ENCODE data around the gene CTNNA3.

The CTNNA3 gene

DNA sequence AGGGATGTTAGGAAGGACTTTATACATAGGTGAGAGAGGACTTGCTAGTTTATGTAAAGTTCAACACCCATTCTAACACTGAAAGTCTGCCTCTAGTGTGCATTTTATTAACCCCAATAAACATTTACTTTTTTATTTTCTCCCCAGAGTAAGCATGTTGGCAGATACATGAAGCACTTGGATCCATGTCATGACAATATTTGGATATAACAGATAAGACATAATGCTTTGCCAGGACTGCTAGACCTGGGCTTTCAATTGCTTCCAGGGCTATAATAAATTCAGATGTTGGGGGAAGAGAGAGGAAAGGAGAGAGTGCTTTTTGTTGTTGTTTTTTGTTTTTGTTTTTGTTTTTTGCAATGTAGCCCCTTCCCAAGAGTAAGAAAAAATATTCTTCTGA, 1039.5 kb downstream of the CTNNA3 start:
- DNase-seq (ENCODE audit: low spot score) = no peak
- in situ Hi-C loops (cut with MboI; ENCODE audit: low pct_unique_long_range_greater_than_20kb, low sequenced_read_pairs, unreplicated experiment) = no loop called here
- no peak for TF ChIP-seq CTCF (IDR thresholded peaks at IDR 0.05; ENCODE audit: extremely low read depth, insufficient read depth, missing control alignments)

GRCh38 chr10:66654861-66655260, 1041.1 kb downstream of the CTNNA3 start:
- in situ Hi-C loops (cut with MboI; ENCODE audit: low pct_unique_long_range_greater_than_20kb, low sequenced_read_pairs, unreplicated experiment) = no loop called here
- DNase-seq (ENCODE audit: low spot score) = no peak
- no peak for TF ChIP-seq CTCF (IDR thresholded peaks at IDR 0.05; ENCODE audit: extremely low read depth, insufficient read depth, missing control alignments)

DNA sequence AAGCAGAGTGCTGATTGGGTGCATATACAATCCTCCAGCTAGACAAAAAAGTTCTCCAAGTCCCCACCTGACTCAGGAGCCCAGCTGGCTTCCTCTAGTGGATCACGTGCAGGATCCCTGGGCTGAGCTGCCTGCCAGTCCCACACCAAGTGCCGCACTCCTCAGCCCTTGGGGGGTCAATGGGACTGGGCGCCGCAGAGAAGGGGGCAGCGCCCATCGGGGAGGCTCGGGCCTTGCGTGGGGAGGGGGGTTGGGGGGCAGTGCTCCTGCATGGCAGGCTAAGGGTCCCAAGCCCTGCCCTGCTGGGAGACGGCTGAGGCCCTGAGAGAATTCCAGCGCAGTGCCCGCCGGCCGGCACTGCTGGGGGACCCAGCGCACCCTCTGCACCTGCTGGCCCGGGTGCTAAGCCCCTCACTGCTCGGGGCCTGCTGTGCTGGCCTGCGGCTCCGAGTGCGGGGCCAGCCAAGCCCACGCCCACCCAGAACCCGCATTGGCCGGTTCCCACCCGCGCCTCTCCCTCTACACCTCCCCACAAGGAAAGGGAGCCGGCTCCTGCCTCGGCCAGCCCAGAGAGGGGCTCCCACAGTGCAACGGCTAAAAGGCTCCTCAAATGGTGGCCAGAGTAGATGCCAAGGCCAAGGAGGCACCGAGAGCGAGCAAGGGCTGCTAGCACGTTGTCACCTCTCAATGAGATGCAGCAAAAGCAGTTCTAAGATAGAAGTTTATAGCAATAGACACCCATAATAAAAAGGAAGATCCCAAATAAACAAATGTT, 1044.5 kb downstream of the CTNNA3 start:
- in situ Hi-C loops (cut with MboI; ENCODE audit: low pct_unique_long_range_greater_than_20kb, low sequenced_read_pairs, unreplicated experiment) = no loop called here
- TF ChIP-seq CTCF (IDR thresholded peaks at IDR 0.05; ENCODE audit: extremely low read depth, insufficient read depth, missing control alignments) = no peak
- no peak for DNase-seq (ENCODE audit: low spot score)

DNA sequence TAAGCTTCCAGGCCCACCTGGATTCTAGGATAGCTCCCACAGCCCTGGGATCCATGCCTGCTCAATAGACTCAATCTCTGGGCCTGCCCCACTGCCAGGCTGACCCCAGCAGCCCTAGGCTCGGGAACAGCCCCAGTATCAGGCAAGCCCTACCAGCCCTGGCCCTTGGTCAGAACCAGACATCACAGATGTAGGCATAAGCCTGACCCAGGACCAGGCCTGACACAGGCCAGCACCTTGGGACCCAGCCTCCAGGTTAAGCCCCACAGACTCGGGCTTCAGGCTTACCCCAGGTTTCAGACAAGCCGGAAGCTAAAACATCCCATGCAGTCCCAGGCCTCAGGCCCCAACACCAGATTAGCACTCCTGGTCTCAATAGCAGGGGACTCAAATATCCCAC, 1046.4 kb downstream of the CTNNA3 start:
- DNase-seq (ENCODE audit: low spot score) = no peak
- no peak for TF ChIP-seq CTCF (IDR thresholded peaks at IDR 0.05; ENCODE audit: extremely low read depth, insufficient read depth, missing control alignments)
- in situ Hi-C loops (cut with MboI; ENCODE audit: low pct_unique_long_range_greater_than_20kb, low sequenced_read_pairs, unreplicated experiment) = no loop called here

DNA sequence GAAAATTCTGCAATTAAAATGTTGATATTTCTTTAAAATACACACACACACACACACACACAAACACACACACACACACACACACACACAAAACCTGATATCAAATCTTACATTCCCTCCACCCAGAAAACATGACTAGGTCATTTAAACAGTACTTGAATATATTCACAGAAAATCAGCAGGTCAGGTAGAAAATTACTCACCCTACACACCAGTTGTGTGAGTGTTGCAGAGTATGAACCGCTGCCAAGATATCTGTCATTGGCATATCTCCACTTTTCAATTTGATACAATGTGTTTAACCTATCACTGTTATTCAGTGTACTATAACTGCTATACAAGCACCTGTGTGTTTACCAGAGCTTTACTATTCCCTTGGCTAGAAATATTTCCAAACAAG, 1053.8 kb downstream of the CTNNA3 start:
- in situ Hi-C loops (cut with MboI; ENCODE audit: low pct_unique_long_range_greater_than_20kb, low sequenced_read_pairs, unreplicated experiment) = no loop called here
- TF ChIP-seq CTCF (IDR thresholded peaks at IDR 0.05; ENCODE audit: extremely low read depth, insufficient read depth, missing control alignments) = no peak
- DNase-seq (ENCODE audit: low spot score) = no peak

DNA sequence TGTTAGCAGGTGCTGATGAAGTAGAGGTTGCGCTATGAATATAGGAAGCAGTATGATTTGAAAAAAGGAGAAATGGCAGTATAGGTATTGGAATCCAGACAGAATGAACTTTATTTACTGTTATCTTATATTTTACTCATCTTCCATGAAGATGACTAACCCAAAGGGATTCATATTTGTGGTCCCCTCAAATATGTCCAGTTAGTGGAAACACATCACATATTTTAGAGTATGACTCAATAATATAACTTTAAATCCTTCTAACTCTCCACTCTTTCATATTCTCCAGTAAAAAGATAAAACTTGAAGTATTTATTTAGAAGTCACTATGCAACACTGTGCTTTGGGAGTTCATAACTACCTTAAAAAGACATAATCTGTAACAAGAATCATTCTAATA, 1056.6 kb downstream of the CTNNA3 start:
- in situ Hi-C loops (cut with MboI; ENCODE audit: low pct_unique_long_range_greater_than_20kb, low sequenced_read_pairs, unreplicated experiment) = no loop called here
- no peak for DNase-seq (ENCODE audit: low spot score)
- no peak for TF ChIP-seq CTCF (IDR thresholded peaks at IDR 0.05; ENCODE audit: extremely low read depth, insufficient read depth, missing control alignments)
